ENCODE results near the gene ITGB1BP2. TPM values are rescaled to one million over a fixed set of nuclear protein-coding genes. Genes with fewer than 3 reads are reported as not detected.
"Not testable (repeated sequence)": the region's sequence is repeated elsewhere in the genome, so short reads cannot be mapped to it uniquely, and the experiment has no call there.

ITGB1BP2 gene
- total RNA-seq, 1 donor from 2014 or later = 6.2 TPM

DNA sequence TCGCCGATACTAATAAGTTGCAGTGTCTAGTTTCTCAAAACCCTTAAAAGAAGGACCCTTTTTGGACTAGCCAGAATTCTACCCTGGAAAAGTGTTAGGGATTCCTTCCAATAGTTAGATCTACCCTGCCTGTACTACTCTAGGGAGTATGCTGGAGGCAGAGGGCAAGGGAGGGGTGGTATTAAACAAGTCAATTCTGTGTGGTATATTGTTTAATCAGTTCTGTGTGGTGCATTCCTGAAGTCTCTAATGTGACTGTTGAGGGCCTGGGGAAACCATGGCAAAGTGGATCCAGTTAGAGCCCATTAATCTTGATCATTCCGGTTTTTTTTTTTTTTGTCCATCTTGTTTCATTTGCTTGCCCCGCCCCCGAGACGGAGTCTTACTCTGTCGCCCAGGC is 1.5 kb upstream of the ITGB1BP2 start:
- intact Hi-C loops (cut with micrococcal nuclease) = not testable (repeated sequence)

GRCh38 chrX:71300495-71300894 is 1.1 kb upstream of the ITGB1BP2 start:
- intact Hi-C loops (cut with micrococcal nuclease) = not testable (repeated sequence)

DNA sequence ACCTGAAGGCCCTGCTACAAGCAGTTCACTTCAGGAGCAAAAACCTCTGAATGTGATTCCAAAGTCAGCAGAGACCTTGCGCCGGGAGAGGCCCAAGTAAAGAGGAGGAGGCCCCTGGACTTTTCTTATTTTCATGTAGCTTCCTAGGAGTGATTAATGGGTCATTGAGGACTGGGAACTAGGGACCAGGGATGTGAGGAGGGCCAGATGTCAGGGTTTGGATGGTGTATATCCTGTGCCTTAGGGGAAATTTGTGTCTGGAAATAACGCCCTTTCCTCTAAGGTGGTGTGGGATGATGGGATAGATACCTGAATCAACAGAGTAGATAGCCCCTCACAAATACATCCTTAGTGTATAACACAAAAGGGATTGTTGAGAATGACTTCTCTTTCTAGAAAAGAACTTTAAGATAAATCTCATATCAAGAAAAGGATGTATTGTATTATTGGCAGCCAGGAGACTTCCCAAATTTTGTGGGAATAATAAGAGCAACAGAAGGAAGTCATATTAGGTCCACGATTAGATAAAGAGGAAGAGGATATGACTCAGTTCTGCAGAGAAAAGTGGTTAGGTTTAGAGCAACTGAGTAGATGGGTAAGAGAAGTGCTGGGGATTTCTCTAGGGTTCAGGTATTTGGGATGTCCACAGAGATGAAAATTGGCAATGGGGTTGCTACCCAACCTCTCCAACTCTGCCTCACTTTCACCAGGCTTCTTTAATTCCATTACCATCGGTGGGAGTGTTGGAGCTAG is 1.1 kb downstream of the ITGB1BP2 start:
- intact Hi-C loops (cut with micrococcal nuclease) = no loop called here

- intact Hi-C loops (cut with micrococcal nuclease) = no loop called here
Observed at GRCh38 chrX:71304561-71304960, 3.0 kb downstream of the ITGB1BP2 start.

DNA sequence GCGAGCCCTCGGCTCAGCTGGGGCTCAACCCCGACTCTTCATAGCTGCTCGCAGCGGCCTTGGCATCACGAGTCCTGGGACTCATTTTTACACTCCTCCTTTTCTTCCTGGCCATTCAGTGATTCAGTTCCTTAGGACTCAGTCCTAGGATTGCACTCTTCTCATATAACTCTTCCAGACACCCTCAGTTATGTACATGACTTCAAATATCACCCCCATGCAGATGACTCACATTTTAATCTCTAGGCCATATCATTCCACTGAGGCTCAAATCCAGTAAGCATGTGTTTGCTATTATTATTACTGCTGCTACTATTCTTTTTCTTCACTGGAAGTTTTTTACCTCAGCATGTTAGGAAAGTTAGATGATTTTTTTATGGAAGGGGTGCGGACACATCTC is 14.4 kb downstream of the ITGB1BP2 start:
- intact Hi-C loops (cut with micrococcal nuclease) = no loop called here

DNA sequence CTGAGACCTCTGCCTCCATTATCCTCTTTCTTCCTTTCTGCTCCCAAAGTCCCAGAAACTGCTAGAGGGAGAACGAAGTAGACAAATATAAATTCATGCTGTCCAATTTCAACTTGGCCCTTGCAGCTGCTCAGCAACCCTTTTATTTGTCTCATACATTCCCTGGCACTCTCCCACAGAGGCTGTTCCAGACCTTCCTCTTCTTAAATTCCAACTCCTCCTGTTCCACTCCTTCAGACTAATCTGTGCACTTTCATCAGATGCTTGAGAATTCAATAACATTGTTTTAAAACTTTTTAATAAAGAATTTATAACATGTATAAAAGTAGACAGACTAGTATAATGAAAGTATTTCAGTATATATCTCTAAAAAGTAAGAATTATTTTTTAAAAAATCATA is 15.4 kb downstream of the ITGB1BP2 start:
- intact Hi-C loops (cut with micrococcal nuclease) = not testable (repeated sequence)

GRCh38 chrX:71320126-71320525 is 18.6 kb downstream of the ITGB1BP2 start:
- intact Hi-C loops (cut with micrococcal nuclease) = no loop called here

DNA sequence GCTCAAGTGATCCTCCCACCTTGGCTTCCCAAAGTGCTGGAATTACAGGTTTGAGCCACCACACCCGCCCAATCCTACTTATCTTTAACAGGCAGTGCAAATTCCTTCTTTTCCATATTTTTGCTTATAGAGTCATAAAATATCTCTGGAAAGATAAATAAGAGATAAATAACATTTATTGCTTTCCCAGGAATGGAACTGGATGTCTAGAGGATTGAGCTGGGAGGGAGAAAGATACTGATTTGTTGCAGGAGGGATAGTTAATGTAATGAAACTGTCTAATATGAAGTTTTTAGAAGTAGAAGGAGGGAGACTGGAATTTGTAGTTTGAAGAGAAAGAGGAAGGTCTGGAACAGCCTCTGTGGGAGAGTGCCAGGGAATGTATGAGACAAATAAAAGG is 20.2 kb downstream of the ITGB1BP2 start:
- intact Hi-C loops (cut with micrococcal nuclease) = no loop called here

DNA sequence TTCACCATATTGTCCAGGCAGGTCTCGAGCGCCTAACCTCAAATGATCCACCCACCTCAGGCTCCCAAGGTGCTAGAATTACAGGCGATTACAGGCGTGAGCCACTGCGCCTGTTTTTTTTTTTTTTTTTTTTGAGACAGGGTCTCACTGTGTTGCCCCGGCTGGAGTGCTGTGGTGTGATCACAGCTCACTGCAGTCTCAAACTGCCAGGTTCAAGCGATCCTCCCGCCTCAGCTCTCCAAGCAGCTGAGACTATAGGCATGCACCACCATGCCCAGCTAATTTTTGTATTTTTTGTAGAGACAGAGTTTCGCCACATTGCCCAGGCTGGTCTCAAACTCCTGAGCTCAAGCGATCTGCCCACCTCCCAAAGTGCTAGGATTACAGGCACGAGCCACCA is 22.9 kb downstream of the ITGB1BP2 start:
- intact Hi-C loops (cut with micrococcal nuclease) = not testable (repeated sequence)

DNA sequence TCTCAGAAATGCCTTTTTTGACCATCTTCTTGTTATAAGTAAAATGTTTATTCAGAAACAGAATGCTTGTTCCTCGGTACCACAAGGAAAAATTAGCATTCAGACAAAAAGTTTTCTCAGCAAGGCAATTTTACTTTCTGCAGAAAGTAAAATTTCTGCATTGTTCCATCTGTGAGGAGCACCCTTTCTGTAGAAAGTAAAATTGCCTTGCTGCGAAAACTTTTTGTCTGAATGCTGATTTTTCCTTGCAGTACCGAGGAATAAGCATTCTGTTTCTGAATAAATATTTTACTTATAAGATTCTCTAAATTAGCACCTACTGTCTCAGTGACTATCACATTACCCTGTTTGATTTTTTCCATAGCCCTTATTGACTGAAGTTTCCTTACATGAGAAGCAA is 24.8 kb downstream of the ITGB1BP2 start:
- intact Hi-C loops (cut with micrococcal nuclease) = no loop called here

DNA sequence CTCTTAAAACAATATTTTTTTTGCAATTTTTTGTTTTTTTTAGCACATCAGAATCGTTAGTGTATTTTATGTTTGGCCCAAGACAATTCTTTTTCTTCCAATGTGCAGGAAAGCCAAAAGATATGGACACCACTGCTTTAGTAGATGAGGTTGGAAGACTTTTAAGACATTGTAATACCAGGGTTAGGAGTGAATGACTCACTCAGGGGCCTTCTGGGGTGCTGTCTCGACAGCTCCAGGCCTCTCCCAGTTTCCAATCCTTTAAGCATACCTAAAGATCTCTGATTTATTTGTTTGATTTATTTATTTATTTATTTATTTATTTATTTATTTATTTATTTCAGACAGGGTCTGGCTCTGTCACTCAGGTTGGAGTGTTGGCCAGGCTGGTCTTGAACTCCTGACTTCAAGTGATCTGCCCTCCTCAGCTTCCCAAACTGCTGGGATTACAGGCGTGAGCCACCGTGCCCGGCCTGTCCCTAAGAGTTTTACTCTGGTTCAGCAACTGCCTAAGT is 47.7 kb downstream of the ITGB1BP2 start:
- intact Hi-C loops (cut with micrococcal nuclease) = not testable (repeated sequence)

- intact Hi-C loops (cut with micrococcal nuclease) = not testable (repeated sequence)
Observed at GRCh38 chrX:71349867-71350266, 48.3 kb downstream of the ITGB1BP2 start.

- intact Hi-C loops (cut with micrococcal nuclease) = not testable (repeated sequence)
Observed at GRCh38 chrX:71352439-71352838, 50.9 kb downstream of the ITGB1BP2 start.

Other genes starting within 250 kb of the ITGB1BP2 start
- 43.9 and 47.0 TPM in 2 replicates for gene SNX12, start 233.4 kb upstream of the ITGB1BP2 start, total RNA-seq
- gene FOXO4, start 205.9 kb upstream of the ITGB1BP2 start, total RNA-seq = 11.0 and 11.3 TPM in 2 replicates
- gene CXorf65, start 195.0 kb upstream of the ITGB1BP2 start, total RNA-seq = 25.9 and 39.8 TPM in 2 replicates
- 739 and 752 TPM in 2 replicates for gene IL2RG, start 190.2 kb upstream of the ITGB1BP2 start, total RNA-seq
- gene MED12, start 183.2 kb upstream of the ITGB1BP2 start, total RNA-seq = 74.6 and 87.2 TPM in 2 replicates
- gene NLGN3, start 156.9 kb upstream of the ITGB1BP2 start, total RNA-seq = 2.3 and 3.1 TPM in 2 replicates
- not detected in 2 replicates for gene GJB1, start 78.5 kb upstream of the ITGB1BP2 start, total RNA-seq
- 13.5 and 16.3 TPM in 2 replicates for gene ZMYM3, start 47.6 kb upstream of the ITGB1BP2 start, total RNA-seq
- gene NONO, start 18.1 kb upstream of the ITGB1BP2 start, total RNA-seq = 436 and 444 TPM in 2 replicates
- 40.9 and 47.2 TPM in 2 replicates for gene TAF1, start 64.6 kb downstream of the ITGB1BP2 start, total RNA-seq
- gene OGT, start 231.4 kb downstream of the ITGB1BP2 start, total RNA-seq = 309 and 317 TPM in 2 replicates

Measured in T-helper 1 cell treated with Interleukin-12 subunit alpha and Interleukin-12 subunit beta and Interleukin-4 antibody, amounts not matched to agents 30 ng/mL and 1 ng/mL, for 36 hours (primary cell).